ENCODE measurements around the gene GNG8. TPM values are rescaled to one million over a fixed set of nuclear protein-coding genes. Genes with fewer than 3 reads are reported as not detected.

Gene GNG8
- total RNA-seq, 1 donor from 2014 or later, result not detected

DNA sequence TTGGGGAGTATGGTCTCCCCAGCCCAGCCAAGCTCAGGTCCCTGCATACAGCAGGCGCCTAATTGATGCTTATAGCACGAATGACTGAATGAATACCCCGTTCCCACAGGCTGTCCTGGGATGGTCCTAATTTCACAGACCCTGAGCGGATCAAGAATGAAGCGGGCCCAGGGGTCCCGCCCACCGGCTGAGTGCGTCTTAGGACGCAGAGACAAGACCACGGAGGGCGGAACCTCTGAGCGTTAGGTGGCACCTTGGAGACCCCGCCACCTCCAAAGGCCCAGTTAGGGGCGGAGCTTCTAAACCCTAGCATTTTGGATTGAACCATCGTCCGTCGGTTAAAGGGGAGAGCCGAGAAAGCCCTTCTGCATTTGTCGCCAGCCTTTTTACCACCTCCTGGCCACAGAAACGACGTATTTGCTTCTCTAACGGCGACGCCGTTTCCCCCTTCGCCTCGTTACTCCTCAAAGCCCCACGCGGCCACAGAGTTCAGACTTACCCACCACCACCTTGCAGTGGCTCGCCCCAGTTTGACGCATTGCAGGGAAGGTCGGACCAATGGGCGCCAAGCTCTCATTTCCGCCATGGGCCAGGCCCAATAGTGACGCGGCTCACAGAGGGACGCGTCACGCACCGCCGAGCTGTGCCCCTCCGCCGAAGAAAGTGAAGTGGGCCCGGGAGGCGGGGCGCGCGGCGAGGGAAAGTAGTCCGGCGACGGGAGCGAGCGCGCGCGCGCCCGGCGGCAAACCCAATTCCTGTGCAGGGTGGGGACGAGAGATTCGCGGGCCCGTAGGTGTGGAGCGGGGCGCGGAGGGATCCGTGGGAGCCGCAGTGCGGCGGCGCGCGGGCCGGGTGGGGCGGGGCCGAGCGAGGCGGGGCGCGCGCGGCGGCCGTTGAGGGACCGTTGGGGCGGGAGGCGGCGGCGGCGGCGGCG is 35.4 kb downstream of the GNG8 start:
- peaks cover 2% of the 10 kb centered on the region for H3K36me3 ChIP-seq (ENCODE audit: insufficient read depth, low read length)
- TF ChIP-seq EZH2 (IDR thresholded peaks at IDR 0.05; ENCODE audit: insufficient read depth, low read length), result no peak
- TF ChIP-seq, protein P1, sequence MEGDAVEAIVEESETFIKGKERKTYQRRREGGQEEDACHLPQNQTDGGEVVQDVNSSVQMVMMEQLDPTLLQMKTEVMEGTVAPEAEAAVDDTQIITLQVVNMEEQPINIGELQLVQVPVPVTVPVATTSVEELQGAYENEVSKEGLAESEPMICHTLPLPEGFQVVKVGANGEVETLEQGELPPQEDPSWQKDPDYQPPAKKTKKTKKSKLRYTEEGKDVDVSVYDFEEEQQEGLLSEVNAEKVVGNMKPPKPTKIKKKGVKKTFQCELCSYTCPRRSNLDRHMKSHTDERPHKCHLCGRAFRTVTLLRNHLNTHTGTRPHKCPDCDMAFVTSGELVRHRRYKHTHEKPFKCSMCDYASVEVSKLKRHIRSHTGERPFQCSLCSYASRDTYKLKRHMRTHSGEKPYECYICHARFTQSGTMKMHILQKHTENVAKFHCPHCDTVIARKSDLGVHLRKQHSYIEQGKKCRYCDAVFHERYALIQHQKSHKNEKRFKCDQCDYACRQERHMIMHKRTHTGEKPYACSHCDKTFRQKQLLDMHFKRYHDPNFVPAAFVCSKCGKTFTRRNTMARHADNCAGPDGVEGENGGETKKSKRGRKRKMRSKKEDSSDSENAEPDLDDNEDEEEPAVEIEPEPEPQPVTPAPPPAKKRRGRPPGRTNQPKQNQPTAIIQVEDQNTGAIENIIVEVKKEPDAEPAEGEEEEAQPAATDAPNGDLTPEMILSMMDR (IDR thresholded peaks at IDR 0.05; ENCODE audit: insufficient read depth, low read depth, low read length), result no peak
- Mint-ChIP-seq H3K4me3 (ENCODE audit: unreplicated experiment) (peak overlapping the region; percentile 94), H3K9me3 (ENCODE audit: unreplicated experiment) (no peaks in the 10 kb centered on the region), H3K27ac (ENCODE audit: unreplicated experiment) (peak overlapping the region; percentile 100), H3K36me3 (ENCODE audit: low read depth, unreplicated experiment) (peaks cover 10% of the 10 kb centered on the region), H3K27me3 (ENCODE audit: low read depth, unreplicated experiment) (no peaks in the 10 kb centered on the region), H3K4me1 (ENCODE audit: low read depth, unreplicated experiment) (peaks cover 19% of the 10 kb centered on the region)
- H4K20me1 ChIP-seq (ENCODE audit: insufficient read depth, low read length), result peaks cover 38% of the 10 kb centered on the region
- no peaks in the 10 kb centered on the region for H3K27me3 ChIP-seq (ENCODE audit: insufficient read depth, low read length)
- no peak for FAIRE-seq
- H2AFZ ChIP-seq (ENCODE audit: low read depth, low read length), result peak overlapping the region; percentile 100
- peak overlapping the region; percentile 100 for H3K9ac ChIP-seq (ENCODE audit: low read length)
- DNase-seq (ENCODE audit: low read depth), result peak; percentile 93
- H3K9me3 ChIP-seq (ENCODE audit: insufficient read depth, low read depth, low read length), result no peaks in the 10 kb centered on the region
- H3K4me2 ChIP-seq (ENCODE audit: low read length), result peak overlapping the region; percentile 98
- H3K4me3 ChIP-seq (ENCODE audit: insufficient read depth, low read depth, low read length), result peak overlapping the region; percentile 89
- peak overlapping the region; percentile 100 for H3K27ac ChIP-seq (ENCODE audit: low read depth, low read length)
- peaks cover 44% of the 10 kb centered on the region for H3K79me2 ChIP-seq (ENCODE audit: insufficient read depth, low read length)
- peaks cover 19% of the 10 kb centered on the region for H3K4me1 ChIP-seq (ENCODE audit: insufficient read depth, low read length)

DNA sequence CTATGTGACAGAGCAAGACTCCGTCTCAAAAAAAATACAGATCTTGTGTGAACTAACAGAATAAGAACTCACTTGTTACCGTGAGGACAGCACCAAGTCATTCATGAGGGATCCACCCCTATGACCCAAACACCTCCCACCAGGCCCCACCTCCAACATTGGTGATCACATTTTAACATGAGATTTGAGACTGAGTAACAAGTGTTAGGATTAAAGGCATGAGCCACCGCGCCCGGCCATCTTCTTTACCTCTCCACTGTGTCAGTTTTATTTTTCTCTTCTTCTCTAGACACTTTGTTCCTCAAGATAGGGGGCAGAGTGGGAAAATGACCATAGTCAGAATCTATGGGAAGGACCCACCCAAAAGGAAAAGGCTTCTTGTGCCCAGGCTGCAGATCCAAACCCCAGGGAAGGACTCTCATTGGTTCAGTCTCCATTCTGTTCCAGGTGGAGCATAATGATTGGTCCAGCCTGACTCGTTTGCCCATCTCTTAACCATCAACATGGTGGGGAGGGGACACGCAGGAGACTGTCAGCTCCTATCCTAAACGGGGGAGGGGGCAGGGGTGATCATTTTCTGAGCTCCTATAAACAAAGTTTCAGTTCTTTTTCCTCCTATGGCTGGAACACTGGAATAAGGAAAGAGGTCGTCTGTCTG is 36.2 kb downstream of the GNG8 start:
- H3K4me1 Mint-ChIP-seq (ENCODE audit: low read depth, unreplicated experiment), result peaks cover 16% of the 10 kb centered on the region
- H3K4me3 Mint-ChIP-seq (ENCODE audit: unreplicated experiment), result peak overlapping the region; percentile 94
- H3K4me3 ChIP-seq (ENCODE audit: insufficient read depth, low read depth, low read length), result peak overlapping the region; percentile 89
- H3K27me3 ChIP-seq (ENCODE audit: insufficient read depth, low read length), result no peaks in the 10 kb centered on the region
- peaks cover 19% of the 10 kb centered on the region for H3K4me1 ChIP-seq (ENCODE audit: insufficient read depth, low read length)
- H3K9me3 Mint-ChIP-seq (ENCODE audit: unreplicated experiment), result no peaks in the 10 kb centered on the region
- peak overlapping the region; percentile 100 for H3K27ac ChIP-seq (ENCODE audit: low read depth, low read length)
- no peak for FAIRE-seq
- H3K4me2 ChIP-seq (ENCODE audit: low read length), result peak overlapping the region; percentile 98
- H4K20me1 ChIP-seq (ENCODE audit: insufficient read depth, low read length), result peaks cover 30% of the 10 kb centered on the region
- peaks cover 36% of the 10 kb centered on the region for H3K79me2 ChIP-seq (ENCODE audit: insufficient read depth, low read length)
- DNase-seq (ENCODE audit: low read depth), result no peak
- no peaks in the 10 kb centered on the region for H3K27me3 Mint-ChIP-seq (ENCODE audit: low read depth, unreplicated experiment)
- H3K9me3 ChIP-seq (ENCODE audit: insufficient read depth, low read depth, low read length), result no peaks in the 10 kb centered on the region
- H3K9ac ChIP-seq (ENCODE audit: low read length), result peak overlapping the region; percentile 100
- TF ChIP-seq, protein P1 (IDR thresholded peaks at IDR 0.05; ENCODE audit: insufficient read depth, low read depth, low read length), result no peak
- TF ChIP-seq EZH2 (IDR thresholded peaks at IDR 0.05; ENCODE audit: insufficient read depth, low read length), result no peak
- H3K36me3 Mint-ChIP-seq (ENCODE audit: low read depth, unreplicated experiment), result peaks cover 9% of the 10 kb centered on the region
- peak overlapping the region; percentile 100 for H3K27ac Mint-ChIP-seq (ENCODE audit: unreplicated experiment)
- no peaks in the 10 kb centered on the region for H3K36me3 ChIP-seq (ENCODE audit: insufficient read depth, low read length)
- peak overlapping the region; percentile 100 for H2AFZ ChIP-seq (ENCODE audit: low read depth, low read length)
